Measurements from ENCODE around the gene CTIF. TPM values are rescaled to one million over a fixed set of nuclear protein-coding genes. Genes with fewer than 3 reads are reported as not detected.

The CTIF gene
- total RNA-seq, 6 experiments from 2014 or later: 77.6 to 100 (median 79.2) TPM

- peak; percentile 12 for DNase-seq
- Mint-ChIP-seq H3K27ac (peak overlapping the region; percentile 16), H3K9me3 (no peaks in the 10 kb centered on the region), H3K27me3 (ENCODE audit: insufficient read depth) (peaks cover 5% of the 10 kb centered on the region; the same call in 1 of the 2 replicates), H3K4me1 (ENCODE audit: low read depth) (peaks cover 69% of the 10 kb centered on the region), H3K4me3 (peak overlapping the region; percentile 40), H3K36me3 (ENCODE audit: low read depth) (peaks cover 19% of the 10 kb centered on the region)
- TF ChIP-seq CTCF (IDR thresholded peaks at IDR 0.05): no peak
These were observed 196.3 kb downstream of the CTIF start for GRCh38 chr18:48735080-48735676.

GRCh38 chr18:48735681-48736255 lies 196.9 kb downstream of the CTIF start:
- Mint-ChIP-seq H3K27me3 (ENCODE audit: insufficient read depth) (peaks cover 5% of the 10 kb centered on the region; the same call in 1 of the 2 replicates), H3K4me3 (peak overlapping the region; percentile 34), H3K9me3 (no peaks in the 10 kb centered on the region), H3K4me1 (ENCODE audit: low read depth) (peaks cover 75% of the 10 kb centered on the region), H3K36me3 (ENCODE audit: low read depth) (peaks cover 19% of the 10 kb centered on the region), H3K27ac (peak overlapping the region; percentile 16; the same call in 1 of the 2 replicates)
- no peak for TF ChIP-seq CTCF (IDR thresholded peaks at IDR 0.05)
- DNase-seq: no peak

GRCh38 chr18:48736321-48737260 lies 197.8 kb downstream of the CTIF start:
- peak overlapping the region; percentile 62 for H3K27ac Mint-ChIP-seq
- no peak for TF ChIP-seq CTCF (IDR thresholded peaks at IDR 0.05)
- H3K4me1 Mint-ChIP-seq (ENCODE audit: low read depth): peaks cover 79% of the 10 kb centered on the region
- no peaks in the 10 kb centered on the region for H3K9me3 Mint-ChIP-seq
- H3K4me3 Mint-ChIP-seq: peak overlapping the region; percentile 34
- DNase-seq: no peak
- H3K27me3 Mint-ChIP-seq (ENCODE audit: insufficient read depth): peaks cover 5% of the 10 kb centered on the region
- H3K36me3 Mint-ChIP-seq (ENCODE audit: low read depth): peaks cover 19% of the 10 kb centered on the region

- Mint-ChIP-seq H3K9me3 (no peaks in the 10 kb centered on the region), H3K4me1 (ENCODE audit: low read depth) (peaks cover 88% of the 10 kb centered on the region), H3K4me3 (no peak overlapping the region), H3K36me3 (ENCODE audit: low read depth) (peaks cover 22% of the 10 kb centered on the region), H3K27ac (peak overlapping the region; percentile 17; the same call in 1 of the 2 replicates), H3K27me3 (ENCODE audit: insufficient read depth) (peaks cover 8% of the 10 kb centered on the region)
- no peak for DNase-seq
- no peak for TF ChIP-seq CTCF (IDR thresholded peaks at IDR 0.05)
These were observed 200.6 kb downstream of the CTIF start for GRCh38 chr18:48739266-48740067.

- H3K27ac Mint-ChIP-seq: peak overlapping the region; percentile 17; the same call in 1 of the 2 replicates
- no peak for TF ChIP-seq CTCF (IDR thresholded peaks at IDR 0.05)
- peaks cover 26% of the 10 kb centered on the region for H3K36me3 Mint-ChIP-seq (ENCODE audit: low read depth)
- peaks cover 8% of the 10 kb centered on the region for H3K27me3 Mint-ChIP-seq (ENCODE audit: insufficient read depth)
- no peaks in the 10 kb centered on the region for H3K9me3 Mint-ChIP-seq
- H3K4me1 Mint-ChIP-seq (ENCODE audit: low read depth): peaks cover 88% of the 10 kb centered on the region
- DNase-seq: no peak
- no peak overlapping the region for H3K4me3 Mint-ChIP-seq
These were observed 201.2 kb downstream of the CTIF start for GRCh38 chr18:48740068-48740440.
